Activated naive CD4-positive, alpha-beta T cell treated with anti-CD3 and anti-CD28 coated beads for 36 hours (primary cell): Measurements from ENCODE around the gene ZYG11B. TPM values are rescaled to one million over a fixed set of nuclear protein-coding genes. Genes with fewer than 3 reads are reported as not detected.
"Not testable (repeated sequence)": the region's sequence is repeated elsewhere in the genome, so short reads cannot be mapped to it uniquely, and the experiment has no call there.

Experiments used
- CTCF ChIA-PET: fragments of 350-600 bp; sonication (Branson Sonifier 250); formaldehyde crosslinking; loops from one replicate; lab custom pipeline; 2021; ENCODE audit warnings: antibody characterized with exemption; lab: Charles Lee
- DNase-seq: peaks from one replicate; pipeline ENCODE4 v3.0.0-alpha.2; 2020
- H3K27ac Mint-ChIP-seq: one replicate; pipeline ENCODE4 v1.8.0; 2021; ENCODE audit warnings: mild to moderate bottlenecking, mixed read lengths
- H3K27me3 Mint-ChIP-seq: one replicate; pipeline ENCODE4 v1.8.0; 2021; ENCODE audit warnings: low read depth, mixed read lengths
- H3K36me3 Mint-ChIP-seq: one replicate; pipeline ENCODE4 v1.8.0; 2021; ENCODE audit warnings: low read depth, mixed read lengths
- H3K4me1 Mint-ChIP-seq: one replicate; pipeline ENCODE4 v1.8.0; 2021; ENCODE audit warnings: low read depth, mixed read lengths
- H3K4me3 Mint-ChIP-seq: one replicate; pipeline ENCODE4 v1.8.0; 2021; ENCODE audit warnings: mild to moderate bottlenecking, moderate library complexity, mixed read lengths
- H3K9me3 Mint-ChIP-seq: one replicate; pipeline ENCODE4 v1.8.0; 2021; ENCODE audit warnings: mixed read lengths
- intact Hi-C: fragments of 100-400 bp; cut with micrococcal nuclease; formaldehyde crosslinking; loops from one replicate; pipeline ENCODE4 v1.15.1; 2023
- total RNA-seq, 2 experiments: library from RNA; stranded (reverse); gene quantifications; one replicate each; pipeline ENCODE4 v1.2.3, GENCODE V29; 2021

Gene ZYG11B
- total RNA-seq, 2 experiments from 2014 or later = 10.7 to 11.6 TPM

DNA sequence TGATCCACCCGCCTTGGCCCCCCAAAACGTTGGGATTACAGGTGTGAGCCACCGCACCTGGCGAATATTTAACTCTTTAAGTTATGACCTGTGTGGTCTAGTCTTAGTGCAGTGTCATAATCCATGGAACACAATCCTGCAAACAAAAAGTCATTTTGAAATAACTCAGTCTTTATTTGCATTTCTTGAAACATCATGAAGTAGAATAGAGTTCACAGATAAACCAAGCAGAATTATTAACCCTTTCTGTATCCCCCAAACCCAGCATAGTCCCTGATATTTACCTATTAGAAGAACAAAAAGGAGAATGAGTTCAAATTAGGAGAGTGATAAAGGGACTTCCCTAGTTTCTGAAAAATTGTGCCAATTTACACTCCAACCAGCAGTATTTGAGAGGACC is 19.9 kb downstream of the ZYG11B start:
- Mint-ChIP-seq H3K27ac (no peak overlapping the region), H3K4me3 (no peak overlapping the region), H3K27me3 (no peaks in the 10 kb centered on the region), H3K36me3 (peaks cover 5% of the 10 kb centered on the region), H3K4me1 (peaks cover 23% of the 10 kb centered on the region), H3K9me3 (peaks cover 2% of the 10 kb centered on the region)
- intact Hi-C loops = no loop called here
- CTCF ChIA-PET = no interaction called here
- no peak for DNase-seq

DNA sequence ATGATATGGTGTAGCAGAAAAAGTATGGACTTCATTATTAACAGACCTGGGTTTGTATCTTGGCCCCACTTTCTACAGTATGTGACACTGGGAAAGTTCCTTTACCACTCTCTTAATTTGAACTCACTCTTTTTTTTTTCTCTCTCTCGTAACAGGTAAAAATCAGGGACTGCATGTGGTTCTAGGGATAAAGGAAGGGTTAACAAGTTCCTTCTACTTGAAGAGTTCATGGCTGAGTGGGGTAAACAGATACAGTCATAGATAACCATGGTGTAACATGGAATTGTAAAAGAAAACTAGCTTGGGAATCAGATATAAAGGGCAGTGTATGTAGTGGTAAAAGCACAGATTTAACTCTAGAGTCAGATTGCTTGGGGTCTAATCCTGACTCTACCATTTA is 21.2 kb downstream of the ZYG11B start:
- no peak for DNase-seq
- Mint-ChIP-seq H3K27me3 (no peaks in the 10 kb centered on the region), H3K9me3 (no peaks in the 10 kb centered on the region), H3K4me1 (peaks cover 29% of the 10 kb centered on the region), H3K36me3 (peaks cover 1% of the 10 kb centered on the region), H3K4me3 (no peak overlapping the region), H3K27ac (no peak overlapping the region)
- intact Hi-C loops = no loop called here
- CTCF ChIA-PET = interaction anchor here (0.7 to 1.0 kb wide), 3 partner anchors 28 to 61 kb away, joined by 3 read pairs; no protein-coding TSS in a partner anchor

DNA sequence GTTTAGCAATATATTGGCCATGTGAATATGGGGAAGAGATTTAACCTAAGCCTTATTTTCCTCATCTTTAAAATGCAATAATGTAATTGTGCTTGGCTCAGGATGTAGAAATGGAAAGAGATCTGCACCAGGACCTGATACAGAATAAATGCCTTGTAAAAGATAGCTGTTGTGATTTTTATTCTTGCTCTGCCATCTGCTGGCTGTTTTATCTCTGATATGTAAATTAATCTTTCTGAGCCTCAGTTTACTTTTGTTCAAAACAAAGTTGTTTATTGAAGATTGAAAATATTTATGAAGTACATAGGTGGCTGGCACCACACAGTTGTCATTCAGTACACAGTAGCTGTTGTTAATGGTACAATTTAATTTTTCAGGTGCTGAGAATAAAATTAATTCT is 21.9 kb downstream of the ZYG11B start:
- CTCF ChIA-PET = interaction anchor here (0.9 to 1.9 kb wide), 8 partner anchors 9 to 47 kb away, joined by 3 to 6 read pairs (median 3); no protein-coding TSS in a partner anchor
- no peak for DNase-seq
- no peak overlapping the region for H3K27ac Mint-ChIP-seq
- intact Hi-C loops = loop anchor here (1.0 kb wide), 1 partner anchor 47 kb away; no protein-coding TSS in a partner anchor
- H3K4me1 Mint-ChIP-seq = peaks cover 29% of the 10 kb centered on the region
- H3K27me3 Mint-ChIP-seq = no peaks in the 10 kb centered on the region
- no peak overlapping the region for H3K4me3 Mint-ChIP-seq
- no peaks in the 10 kb centered on the region for H3K9me3 Mint-ChIP-seq
- H3K36me3 Mint-ChIP-seq = no peaks in the 10 kb centered on the region

DNA sequence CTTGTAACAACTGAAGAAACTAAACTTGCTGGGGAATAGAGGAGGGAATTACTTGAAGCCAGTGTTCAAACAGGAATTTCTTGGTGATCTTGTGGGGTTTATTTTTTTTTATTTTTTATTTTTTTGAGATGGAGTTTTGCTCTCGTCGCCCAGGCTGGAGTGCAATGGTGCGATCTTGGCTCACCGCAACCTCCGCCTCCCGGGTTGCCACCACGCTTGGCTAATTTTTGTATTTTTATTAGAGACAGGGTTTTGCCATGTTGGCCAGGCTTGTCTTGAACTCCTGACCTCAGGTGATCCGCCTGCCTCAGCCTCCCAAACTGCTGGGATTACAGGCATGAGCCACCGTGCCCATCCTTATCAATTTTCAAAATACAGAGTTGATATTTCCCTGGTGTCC is 23.2 kb downstream of the ZYG11B start:
- H3K27me3 Mint-ChIP-seq, H3K36me3 Mint-ChIP-seq, DNase-seq, H3K9me3 Mint-ChIP-seq, H3K4me3 Mint-ChIP-seq, H3K27ac Mint-ChIP-seq, intact Hi-C loops: not testable (repeated sequence)
- H3K4me1 Mint-ChIP-seq = peaks cover 27% of the 10 kb centered on the region
- CTCF ChIA-PET = interaction anchor here (0.7 to 1.9 kb wide), 5 partner anchors 10 to 64 kb away, joined by 3 to 4 read pairs (median 4); no protein-coding TSS in a partner anchor

DNA sequence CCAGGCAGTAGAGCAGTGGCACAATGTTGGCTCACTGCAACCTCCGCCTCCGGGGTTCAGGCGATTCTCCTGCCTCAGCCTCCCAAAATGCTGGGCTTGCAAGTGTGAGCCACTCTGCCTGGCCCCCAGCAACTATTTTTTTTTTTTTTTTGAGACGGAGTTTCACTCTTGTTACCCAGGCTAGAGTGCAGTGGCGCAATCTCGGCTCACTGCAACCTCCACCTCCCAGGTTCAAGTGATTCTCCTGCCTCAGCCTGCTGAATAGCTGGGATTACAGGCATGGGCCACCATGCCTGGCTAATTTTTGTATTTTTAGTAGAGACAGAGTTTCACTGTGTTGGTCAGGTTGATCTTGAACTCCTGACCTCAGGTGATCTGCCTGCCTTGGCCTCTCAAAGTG is 23.9 kb downstream of the ZYG11B start:
- H3K27me3 Mint-ChIP-seq, H3K9me3 Mint-ChIP-seq, H3K4me3 Mint-ChIP-seq, H3K36me3 Mint-ChIP-seq, DNase-seq, CTCF ChIA-PET, H3K27ac Mint-ChIP-seq, intact Hi-C loops: not testable (repeated sequence)
- H3K4me1 Mint-ChIP-seq = peaks cover 26% of the 10 kb centered on the region

DNA sequence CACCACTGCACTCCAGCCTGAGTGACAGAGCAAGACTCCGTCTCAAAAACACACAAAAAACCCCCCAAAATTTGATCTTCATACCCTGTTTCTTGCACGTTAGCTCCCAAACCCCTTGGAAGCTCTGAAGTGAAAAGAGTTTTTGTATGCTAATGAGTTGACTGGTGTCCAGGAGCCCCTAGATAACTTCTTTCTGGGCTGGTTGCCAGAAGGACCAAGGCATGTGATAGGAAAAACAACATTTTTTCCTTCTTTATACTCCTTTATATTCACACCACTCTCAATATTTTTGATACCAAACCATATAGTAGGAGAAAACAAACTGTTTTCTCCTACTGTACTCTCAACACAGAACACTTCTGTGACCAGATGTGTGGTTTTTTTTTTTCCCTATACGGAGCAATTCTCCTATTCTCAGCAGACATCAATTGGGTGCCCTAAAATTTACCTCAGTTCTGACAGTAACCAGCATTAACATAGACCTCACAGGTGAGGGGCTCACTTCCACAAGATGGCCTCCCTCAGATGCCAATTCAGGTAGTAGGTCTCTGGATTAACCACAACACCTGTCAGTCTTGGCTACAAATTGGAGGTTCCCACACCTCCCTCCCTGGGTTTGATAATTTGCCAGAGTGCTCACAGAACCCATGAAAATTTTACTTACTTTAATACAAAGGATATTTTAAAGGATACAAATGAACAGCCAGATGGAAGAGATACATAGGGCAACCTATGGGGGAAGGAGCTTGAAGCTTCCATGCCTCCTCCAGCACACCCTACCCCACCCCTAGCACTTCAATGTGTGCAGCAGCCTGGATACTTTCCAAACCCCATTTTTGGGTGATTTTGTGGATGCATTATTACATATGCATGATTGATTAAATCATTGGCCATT is 25.6 kb downstream of the ZYG11B start:
- CTCF ChIA-PET = no interaction called here
- intact Hi-C loops = no loop called here
- Mint-ChIP-seq H3K36me3 (peaks cover 2% of the 10 kb centered on the region), H3K27ac (no peak overlapping the region), H3K27me3 (no peaks in the 10 kb centered on the region), H3K4me1 (peaks cover 18% of the 10 kb centered on the region), H3K4me3 (no peak overlapping the region), H3K9me3 (no peaks in the 10 kb centered on the region)
- DNase-seq = no peak

DNA sequence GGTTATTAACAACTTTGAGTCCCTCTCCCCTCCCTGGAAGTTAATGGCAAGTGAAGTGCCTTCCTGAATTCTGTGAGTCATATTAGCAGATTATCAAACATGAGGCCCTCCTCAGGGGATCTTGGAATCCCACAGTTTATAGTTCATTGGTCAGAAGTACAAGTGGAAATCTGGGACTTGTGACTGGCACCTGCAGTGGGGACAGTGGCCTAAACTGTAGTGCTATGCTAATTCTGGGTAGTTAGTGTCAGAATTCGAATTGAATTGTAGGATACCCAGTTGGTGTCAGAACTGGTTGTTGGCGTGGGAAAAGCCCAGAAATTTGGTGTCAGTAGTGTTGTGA is 26.2 kb downstream of the ZYG11B start:
- no peak for DNase-seq
- no peak overlapping the region for H3K27ac Mint-ChIP-seq
- peaks cover 2% of the 10 kb centered on the region for H3K36me3 Mint-ChIP-seq
- CTCF ChIA-PET = no interaction called here
- intact Hi-C loops = no loop called here
- no peaks in the 10 kb centered on the region for H3K9me3 Mint-ChIP-seq
- H3K27me3 Mint-ChIP-seq = no peaks in the 10 kb centered on the region
- peaks cover 15% of the 10 kb centered on the region for H3K4me1 Mint-ChIP-seq
- no peak overlapping the region for H3K4me3 Mint-ChIP-seq

DNA sequence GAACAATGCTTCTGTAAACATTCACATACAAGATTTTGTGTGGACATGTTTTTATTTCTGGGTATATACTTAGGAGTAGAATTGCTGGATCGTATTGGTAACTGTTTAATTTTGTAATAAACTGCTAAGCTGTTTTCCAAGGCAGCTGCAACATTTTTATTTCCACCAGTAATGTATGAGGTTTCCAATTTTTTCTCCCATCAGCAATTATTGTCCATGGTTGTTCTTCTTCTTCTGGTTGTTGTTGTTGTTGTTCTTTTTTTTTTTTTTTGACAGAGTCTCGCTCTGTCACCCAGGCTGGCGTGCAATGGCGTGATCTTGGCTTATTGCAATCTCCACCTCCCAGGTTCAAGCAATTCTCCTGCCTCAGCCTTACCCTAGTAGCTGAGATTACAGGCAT is 26.9 kb downstream of the ZYG11B start:
- Mint-ChIP-seq H3K27ac (no peak overlapping the region), H3K36me3 (peaks cover 6% of the 10 kb centered on the region), H3K4me1 (peaks cover 14% of the 10 kb centered on the region), H3K4me3 (no peak overlapping the region), H3K9me3 (no peaks in the 10 kb centered on the region), H3K27me3 (no peaks in the 10 kb centered on the region)
- DNase-seq = no peak
- intact Hi-C loops = no loop called here
- CTCF ChIA-PET = interaction anchor here (0.8 kb wide), 1 partner anchor 13 kb away, joined by 3 read pairs; no protein-coding TSS in a partner anchor

DNA sequence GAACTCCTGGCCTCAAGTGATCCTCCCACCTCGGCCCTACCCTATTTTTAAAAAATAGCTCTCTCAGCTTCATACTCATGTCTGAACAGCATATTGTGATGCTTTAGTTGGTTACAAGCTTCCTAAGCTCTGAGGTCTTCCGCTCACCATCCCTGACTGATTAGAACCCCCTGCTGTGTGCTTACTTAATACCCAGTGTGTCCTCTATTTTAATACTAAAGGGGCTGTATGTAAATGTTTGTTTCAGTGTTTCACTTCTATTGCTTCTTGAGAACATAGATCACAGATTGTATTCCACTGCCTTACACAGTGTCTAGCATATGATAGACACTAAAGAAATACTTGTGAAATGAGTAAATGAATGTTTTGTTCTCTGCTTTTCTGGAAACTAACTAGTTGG is 29.8 kb downstream of the ZYG11B start:
- Mint-ChIP-seq H3K4me1 (peaks cover 10% of the 10 kb centered on the region), H3K4me3 (no peak overlapping the region), H3K36me3 (peaks cover 9% of the 10 kb centered on the region), H3K9me3 (no peaks in the 10 kb centered on the region), H3K27ac (no peak overlapping the region), H3K27me3 (no peaks in the 10 kb centered on the region)
- CTCF ChIA-PET = interaction anchor here (0.8 kb wide), 1 partner anchor 835 kb away, joined by 3 read pairs; no protein-coding TSS in a partner anchor
- intact Hi-C loops = no loop called here
- no peak for DNase-seq

DNA sequence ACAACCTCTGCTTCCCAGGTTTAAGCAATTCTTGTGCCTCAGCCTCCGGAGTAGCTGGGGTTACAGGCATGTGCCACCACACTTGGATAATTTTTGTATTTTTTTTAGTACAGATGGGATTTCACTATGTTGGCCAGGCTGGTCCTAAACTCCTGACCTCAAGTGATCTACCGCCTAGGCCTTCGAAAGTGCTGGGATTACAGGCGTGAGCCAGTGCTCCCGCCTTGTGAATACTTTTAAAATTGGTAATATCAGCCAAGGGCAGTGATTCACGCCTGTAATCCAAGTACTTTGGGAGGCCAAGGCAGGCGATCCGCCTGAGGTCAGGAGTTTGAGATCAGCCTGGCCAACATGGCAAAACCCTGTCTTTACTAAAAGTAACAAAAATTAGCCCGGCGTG is 33.7 kb downstream of the ZYG11B start:
- no peak for DNase-seq
- CTCF ChIA-PET = no interaction called here
- H3K27me3 Mint-ChIP-seq = no peaks in the 10 kb centered on the region
- no peaks in the 10 kb centered on the region for H3K9me3 Mint-ChIP-seq
- intact Hi-C loops = no loop called here
- peaks cover 3% of the 10 kb centered on the region for H3K4me1 Mint-ChIP-seq
- H3K27ac Mint-ChIP-seq = no peak overlapping the region
- no peak overlapping the region for H3K4me3 Mint-ChIP-seq
- H3K36me3 Mint-ChIP-seq = peaks cover 16% of the 10 kb centered on the region

DNA sequence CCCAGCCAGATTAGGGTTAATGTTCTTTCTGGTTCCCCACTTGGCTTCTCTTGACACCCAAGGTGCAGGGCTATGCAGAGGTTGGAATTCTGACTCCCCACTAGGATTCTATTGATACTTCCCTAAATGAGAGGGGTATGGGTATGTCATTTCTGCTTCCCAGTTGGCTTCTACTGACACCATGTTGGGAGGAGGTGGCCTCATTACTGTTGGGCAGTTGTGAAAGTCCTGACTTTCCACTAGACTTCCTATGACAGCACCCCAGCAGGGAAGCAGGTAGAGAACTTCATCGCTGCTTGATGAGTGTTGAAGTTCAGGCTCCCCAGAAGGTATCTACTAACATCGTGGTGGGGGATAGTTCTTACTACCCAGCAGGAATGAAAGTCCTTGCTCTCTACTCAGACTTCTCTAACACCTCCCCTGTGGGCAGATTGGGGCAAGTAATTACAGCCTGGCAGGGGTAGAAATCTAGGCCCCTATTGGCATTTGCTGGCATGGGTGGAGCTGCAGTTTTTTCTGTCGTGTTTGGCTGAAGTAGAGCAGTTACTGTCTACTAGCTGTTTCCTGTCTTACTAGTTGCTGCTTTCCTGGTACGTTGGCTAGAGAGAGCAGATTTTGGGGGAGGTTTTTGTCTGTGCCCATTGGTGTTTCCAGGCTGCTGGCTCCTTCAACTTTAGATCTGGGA is 41.5 kb downstream of the ZYG11B start:
- Mint-ChIP-seq H3K36me3 (peaks cover 18% of the 10 kb centered on the region), H3K27me3 (no peaks in the 10 kb centered on the region), H3K27ac (no peak overlapping the region), H3K9me3 (no peaks in the 10 kb centered on the region), H3K4me1 (peaks cover 24% of the 10 kb centered on the region), H3K4me3 (no peak overlapping the region)
- peak; percentile 5 for DNase-seq
- CTCF ChIA-PET = interaction anchor here (0.6 kb wide), 1 partner anchor 632 kb away, joined by 3 read pairs; no protein-coding TSS in a partner anchor
- intact Hi-C loops = no loop called here

DNA sequence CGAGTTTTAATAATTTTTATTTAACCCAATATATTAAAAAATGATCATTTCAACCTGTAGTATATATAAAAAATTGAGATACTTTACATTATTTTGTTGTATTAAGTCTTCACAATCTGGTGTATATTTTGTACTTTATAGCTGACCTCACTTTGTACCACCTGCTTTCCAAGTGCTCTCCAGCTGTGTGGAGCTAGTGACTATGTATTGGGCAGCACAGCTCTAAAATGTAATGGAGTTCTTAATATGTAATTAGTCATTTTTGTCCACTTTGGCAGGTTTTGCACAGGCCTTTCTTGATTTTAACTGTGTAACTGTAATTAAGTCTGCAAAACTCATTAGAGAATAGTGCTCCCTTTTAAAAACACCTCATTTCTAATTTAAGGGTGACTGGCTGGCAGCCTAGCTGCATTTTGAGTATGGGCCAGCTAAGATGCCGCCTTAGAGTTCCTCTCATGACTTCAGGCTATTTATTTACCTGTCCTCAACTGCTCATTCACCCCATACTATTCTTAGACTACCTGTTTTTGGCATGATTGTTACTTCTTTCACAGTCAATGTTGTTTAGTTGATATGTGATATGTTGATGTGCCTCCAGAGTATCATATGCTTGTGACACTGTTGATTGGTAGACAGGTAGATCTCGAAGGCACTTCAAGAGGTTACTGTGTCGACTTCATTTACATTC is 43.2 kb downstream of the ZYG11B start:
- CTCF ChIA-PET = interaction anchor here (0.6 kb wide), 1 partner anchor 13 kb away, joined by 3 read pairs; no protein-coding TSS in a partner anchor
- H3K9me3 Mint-ChIP-seq = no peaks in the 10 kb centered on the region
- no peak overlapping the region for H3K4me3 Mint-ChIP-seq
- no peak for DNase-seq
- peaks cover 22% of the 10 kb centered on the region for H3K4me1 Mint-ChIP-seq
- peaks cover 18% of the 10 kb centered on the region for H3K36me3 Mint-ChIP-seq
- intact Hi-C loops = no loop called here
- no peaks in the 10 kb centered on the region for H3K27me3 Mint-ChIP-seq
- H3K27ac Mint-ChIP-seq = no peak overlapping the region
